HepG2 (cell line): ENCODE measurements around the gene STK31. TPM values are rescaled to one million over a fixed set of nuclear protein-coding genes. Genes with fewer than 3 reads are reported as not detected.

Source experiments
- ATAC-seq: fragments of 200-7000 bp; cut with Tn5 transposase; 3 replicates; pipeline ENCODE4 v1.9.1; 2020; ENCODE audit warnings: mild to moderate bottlenecking, moderate library complexity
- BruUV-seq: library from RNA; stranded (reverse); fragments of 400-500 nt; replicated peaks from 2 replicates; lab custom pipeline; 2021; lab: Mats Ljungman, UMichigan
- CTCF ChIA-PET: fragments of 300-600 bp; formaldehyde crosslinking; extraction: SDS; loops from one replicate; lab custom pipeline; 2021; ENCODE audit warnings: low total read pairs, inconsistent platforms, low intra/inter-chr PET ratio; lab: Yijun Ruan, JAX
- POLR2A ChIA-PET: fragments of 350-600 bp; sonication (Branson Sonifier 250); formaldehyde crosslinking; loops from one replicate; lab custom pipeline; 2020; ENCODE audit warnings: antibody characterized with exemption, inconsistent platforms; lab: Yijun Ruan, JAX
- DNase-seq: peaks from one replicate; pipeline ENCODE4 v3.0.0-alpha.2; 2015; ENCODE audit warnings: low spot score
- FAIRE-seq: peaks from 3 replicates; lab custom pipeline; 2011; peaks lifted over from hg19 to GRCh38; lab: Jason Lieb, UNC
- H2AFZ ChIP-seq: one replicate; pipeline ENCODE4 v1.6.1; 2011; ENCODE audit warnings: low read length, inconsistent platforms
- H3K27ac ChIP-seq: fragments of 300-600 bp; 3 replicates; pipeline ENCODE4 v1.8.0; 2011; ENCODE audit warnings: mixed run types, mild to moderate bottlenecking, mixed read lengths, low read length, inconsistent platforms; ENCODE audit not compliant: insufficient read depth; ENCODE audit errors: extremely low read length
- H3K27me3 ChIP-seq, 2 experiments: fragments of 200-600 bp in 1 of 2; 2 replicates in 1 of 2; 3 replicates in 1 of 2; pipeline versions ENCODE4 v1.6.0 to v1.8.0; 2011; ENCODE audit warnings: low read length in 2 of 2, mild to moderate bottlenecking in 2 of 2, moderate library complexity in 2 of 2, inconsistent platforms in 1 of 2; ENCODE audit not compliant: insufficient read depth in 2 of 2, control insufficient read depth in 1 of 2
- H3K36me3 ChIP-seq, 2 experiments: fragments of 200-600 bp in 1 of 2; replicated peaks in 1 of 2; 2 replicates in 1 of 2; 3 replicates in 1 of 2; pipeline versions ENCODE4 v1.5.1 to v1.8.0; 2011; ENCODE audit warnings: low read length in 2 of 2, inconsistent platforms in 1 of 2; ENCODE audit not compliant: insufficient read depth in 2 of 2, control insufficient read depth in 1 of 2
- H3K4me1 ChIP-seq: 2 replicates; pipeline ENCODE4 v1.5.1; 2012; ENCODE audit warnings: low read length, inconsistent platforms; ENCODE audit not compliant: insufficient read depth
- H3K4me2 ChIP-seq: 2 replicates; pipeline ENCODE4 v1.6.0; 2011; ENCODE audit warnings: low read depth, low read length, inconsistent platforms
- H3K4me3 ChIP-seq, 3 experiments: fragments of 200-600 bp in 1 of 3; sonication (generic), shearing (Covaris generic) in 1 of 3; replicated peaks in 1 of 3; 2 replicates each; pipeline ENCODE4 v1.5.1; 2011 to 2016; ENCODE audit warnings: low read length in 3 of 3, inconsistent platforms in 2 of 3, low read depth in 2 of 3, mild to moderate bottlenecking in 2 of 3, control low read depth in 1 of 3, mixed read lengths in 1 of 3; ENCODE audit not compliant: insufficient read depth in 1 of 3
- H3K79me2 ChIP-seq: one replicate; pipeline ENCODE4 v1.6.1; 2011; ENCODE audit warnings: low read length, inconsistent platforms; ENCODE audit not compliant: insufficient read depth
- H3K9ac ChIP-seq: 2 replicates; pipeline ENCODE4 v1.6.0; 2011; ENCODE audit warnings: mild to moderate bottlenecking, low read depth, low read length, inconsistent platforms; ENCODE audit not compliant: insufficient read depth
- H3K9me3 ChIP-seq: 2 replicates; pipeline ENCODE4 v1.5.1; 2012; ENCODE audit warnings: mild to moderate bottlenecking, low read length
- H4K20me1 ChIP-seq: 2 replicates; pipeline ENCODE4 v1.6.0; 2011; ENCODE audit warnings: inconsistent platforms, mild to moderate bottlenecking, low read length, moderate library complexity; ENCODE audit not compliant: insufficient read depth
- EED ChIP-seq: sonication (generic); formaldehyde crosslinking; IDR thresholded peaks from 2 replicates; pipeline ENCODE4 v1.5.0; 2020; ENCODE audit warnings: mild to moderate bottlenecking, missing genetic modification reagents
- MTF2 ChIP-seq: sonication (generic); formaldehyde crosslinking; IDR thresholded peaks from 2 replicates; pipeline ENCODE4 v1.5.0; 2020; ENCODE audit warnings: missing genetic modification reagents, borderline replicate concordance
- NFIC ChIP-seq: IDR thresholded peaks from 2 replicates; pipeline ENCODE4 v1.6.1; 2012; ENCODE audit warnings: mild to moderate bottlenecking, low read length, inconsistent platforms
- POLR2AphosphoS5 ChIP-seq: IDR thresholded peaks from 2 replicates; pipeline ENCODE4 v1.6.1; 2012; ENCODE audit warnings: low read depth, low read length
- SNRNP70 ChIP-seq: fragments of 200-400 bp; formaldehyde crosslinking; IDR thresholded peaks from 2 replicates; pipeline ENCODE4 v1.6.1; 2017; ENCODE audit warnings: mild to moderate bottlenecking, low read depth, low read length, moderate library complexity
- ZFP41 ChIP-seq: sonication (generic); formaldehyde crosslinking; IDR thresholded peaks from 2 replicates; pipeline ENCODE4 v1.4.0; 2020; ENCODE audit warnings: mild to moderate bottlenecking, missing genetic modification reagents, borderline replicate concordance
- ZNF136 ChIP-seq: sonication (generic); formaldehyde crosslinking; IDR thresholded peaks from 2 replicates; pipeline ENCODE4 v1.8.1; 2022; ENCODE audit warnings: low read depth, mild to moderate bottlenecking, moderate library complexity, missing genetic modification reagents
- ZNF207 ChIP-seq: fragments of 450-650 bp; IDR thresholded peaks from 2 replicates; pipeline ENCODE4 v1.6.1; 2016; ENCODE audit warnings: antibody characterized with exemption, borderline replicate concordance
- ZNF724P ChIP-seq: sonication (generic); formaldehyde crosslinking; IDR thresholded peaks from 2 replicates; pipeline ENCODE4 v1.8.0; 2022; ENCODE audit warnings: missing genetic modification reagents, borderline replicate concordance
- ZNF747 ChIP-seq: sonication (generic); formaldehyde crosslinking; IDR thresholded peaks from 2 replicates; pipeline ENCODE4 v1.8.1; 2023; ENCODE audit warnings: missing genetic modification reagents, mild to moderate bottlenecking, borderline replicate concordance
- WGBS: methylation state at CpG from one replicate; pipeline ENCODE4 v1.1.6; 2017; ENCODE audit warnings: low lambda C conversion rate; 5-methylcytosine and 5-hydroxymethylcytosine counted together
- in situ Hi-C: cut with HindIII; loops from 2 replicates; pipeline ENCODE4 v1.10.0; 2017; ENCODE audit warnings: low pct_unique_long_range_greater_than_20kb; ENCODE audit not compliant: extremely low pct_ligation_motif_present
- intact Hi-C: fragments of 100-400 bp; cut with micrococcal nuclease; formaldehyde crosslinking; loops from one replicate; pipeline ENCODE4 v1.10.0; 2022; ENCODE audit not compliant: unreplicated experiment
- polyA plus RNA-seq, 8 experiments: library from polyadenylated mRNA; depleted of rRNA in 3 of 8; stranded (reverse) in 7 of 8; unstranded in 1 of 8; fragments of >200 nt; fragmentation: Illumina TruSeq in 4 of 8; extraction: Trizol in 4 of 8; gene quantifications; 2 replicates each; pipeline versions ENCODE4 v1.2.1 to v1.2.3, GENCODE V29; 2011 to 2016; ENCODE audit warnings: low read depth in 4 of 8, missing spikeins in 1 of 8, mixed read lengths in 1 of 8; ENCODE audit not compliant: insufficient read depth in 1 of 8
- total RNA-seq, 5 experiments: library from RNA; depleted of rRNA; stranded (reverse); fragments of >200 nt; fragmentation: Illumina TruSeq; extraction: Trizol; gene quantifications; 2 replicates each; pipeline ENCODE4 v1.2.3, GENCODE V29; 2016; ENCODE audit warnings: low read depth in 1 of 5

Gene STK31
- total and polyA plus RNA-seq, 2 of the 13 experiments (the other 11 are each of a cell fraction or from before 2014, with no cell fraction given) = not detected

- 58% methylated on average over 4 of the region's 4 CpGs for WGBS
- no peaks in the 10 kb centered on the region for H4K20me1 ChIP-seq
- H2AFZ ChIP-seq = no peak overlapping the region
- no peak overlapping the region for H3K27ac ChIP-seq
- peaks cover 11% of the 10 kb centered on the region for H3K9me3 ChIP-seq
- H3K79me2 ChIP-seq = no peaks in the 10 kb centered on the region
- FAIRE-seq (no peak), DNase-seq (no peak), ATAC-seq (no peak)
- in situ Hi-C loops (no loop called here), intact Hi-C loops (no loop called here)
- no peak overlapping the region for H3K4me3 ChIP-seq
- POLR2A ChIA-PET = no interaction called here
- CTCF ChIA-PET = no interaction called here
- BruUV-seq = no TSS peak
- no peaks in the 10 kb centered on the region for H3K36me3 ChIP-seq
- no peaks in the 10 kb centered on the region for H3K4me1 ChIP-seq
- no peak overlapping the region for H3K9ac ChIP-seq
- no peaks in the 10 kb centered on the region; a peak in 1 of 5 replicates for H3K27me3 ChIP-seq
- TF ChIP-seq ZNF136 (0 out of 2 replicates have a peak, but pooled peaks have one; percentile 41), NFIC (no peak), EED (no peak), MTF2 (no peak)
- no peak overlapping the region for H3K4me2 ChIP-seq
Observed at GRCh38 chr7:23743226-23743625, 33.2 kb downstream of the STK31 start.

GRCh38 chr7:23746629-23747028 lies 36.6 kb downstream of the STK31 start:
- ATAC-seq = no peak
- CTCF ChIA-PET = no interaction called here
- Histone ChIP-seq H3K4me1 (no peaks in the 10 kb centered on the region), H3K27me3 (no peaks in the 10 kb centered on the region; a peak in 1 of 5 replicates), H3K36me3 (no peaks in the 10 kb centered on the region), H3K9ac (no peak overlapping the region), H3K79me2 (no peaks in the 10 kb centered on the region), H3K4me3 (no peak overlapping the region), H4K20me1 (no peaks in the 10 kb centered on the region), H3K4me2 (no peak overlapping the region), H3K9me3 (peaks cover 11% of the 10 kb centered on the region), H2AFZ (no peak overlapping the region), H3K27ac (no peak overlapping the region)
- DNase-seq = no peak
- BruUV-seq = no TSS peak
- POLR2A ChIA-PET = no interaction called here
- 7% methylated on average over 1 of the region's 1 CpG for WGBS
- in situ Hi-C loops (no loop called here), intact Hi-C loops (no loop called here)
- no peak for TF ChIP-seq ZFP41 (CRISPR knock-in tag)
- TF ChIP-seq ZNF747 (CRISPR knock-in tag) = no peak
- TF ChIP-seq POLR2AphosphoS5 = no peak
- TF ChIP-seq ZNF207 = no peak
- no peak for TF ChIP-seq ZNF724P (CRISPR knock-in tag)
- no peak for TF ChIP-seq SNRNP70
- no peak for FAIRE-seq
